GM21447 (cell line): ENCODE data around the gene ANKRD60.

Source experiments
- ATAC-seq: cut with Tn5 transposase; IDR thresholded peaks from one replicate; pipeline ENCODE4 v1.9.1; 2021; ENCODE audit not compliant: unreplicated experiment

The ANKRD60 gene

GRCh38 chr20:58244517-58245030, 16.1 kb upstream of the ANKRD60 start:
- ATAC-seq: no peak

GRCh38 chr20:58243653-58244410, 15.4 kb upstream of the ANKRD60 start:
- ATAC-seq: no peak

GRCh38 chr20:58242824-58243223, 14.4 kb upstream of the ANKRD60 start:
- ATAC-seq: no peak

- ATAC-seq: no peak
Measured at GRCh38 chr20:58241766-58242465, 13.5 kb upstream of the ANKRD60 start.

- ATAC-seq: no peak
Measured at GRCh38 chr20:58240471-58240870, 12.0 kb upstream of the ANKRD60 start.

GRCh38 chr20:58239216-58239615, 10.8 kb upstream of the ANKRD60 start:
- no peak for ATAC-seq

- no peak for ATAC-seq
Measured at GRCh38 chr20:58238490-58238889, 10.0 kb upstream of the ANKRD60 start.

GRCh38 chr20:58237318-58238132, 9.1 kb upstream of the ANKRD60 start:
- ATAC-seq: no peak

GRCh38 chr20:58236612-58237317, 8.3 kb upstream of the ANKRD60 start:
- peak; percentile 68 for ATAC-seq

- ATAC-seq: no peak
Measured at GRCh38 chr20:58235010-58235409, 6.6 kb upstream of the ANKRD60 start.

GRCh38 chr20:58233881-58234528, 5.6 kb upstream of the ANKRD60 start:
- ATAC-seq: no peak

GRCh38 chr20:58233393-58233792, 4.9 kb upstream of the ANKRD60 start:
- ATAC-seq: no peak

- ATAC-seq: no peak
Measured at GRCh38 chr20:58231683-58232082, 3.2 kb upstream of the ANKRD60 start.

GRCh38 chr20:58229198-58229798, 845 bp upstream of the ANKRD60 start:
- ATAC-seq: no peak

- no peak for ATAC-seq
Measured at GRCh38 chr20:58228103-58228483, 360 bp downstream of the ANKRD60 start.

GRCh38 chr20:58227391-58228102, 906 bp downstream of the ANKRD60 start:
- ATAC-seq: no peak

GRCh38 chr20:58225452-58226200, 2.8 kb downstream of the ANKRD60 start:
- no peak for ATAC-seq

GRCh38 chr20:58224974-58225373, 3.5 kb downstream of the ANKRD60 start:
- no peak for ATAC-seq

GRCh38 chr20:58224097-58224496, 4.4 kb downstream of the ANKRD60 start:
- no peak for ATAC-seq
